GM18870 (cell line): Measurements from ENCODE around the gene SMAD6.

ENCODE experiments used
- ATAC-seq: cut with Tn5 transposase; IDR thresholded peaks from one replicate; pipeline ENCODE4 v1.9.1; 2021; ENCODE audit warnings: moderate library complexity; ENCODE audit not compliant: unreplicated experiment

SMAD6 gene

GRCh38 chr15:66738595-66738994 lies 36.6 kb downstream of the SMAD6 start:
- ATAC-seq, result no peak

GRCh38 chr15:66739287-66739686 lies 37.3 kb downstream of the SMAD6 start:
- no peak for ATAC-seq

- ATAC-seq, result no peak
Measured at GRCh38 chr15:66740802-66741201, 38.8 kb downstream of the SMAD6 start.

DNA sequence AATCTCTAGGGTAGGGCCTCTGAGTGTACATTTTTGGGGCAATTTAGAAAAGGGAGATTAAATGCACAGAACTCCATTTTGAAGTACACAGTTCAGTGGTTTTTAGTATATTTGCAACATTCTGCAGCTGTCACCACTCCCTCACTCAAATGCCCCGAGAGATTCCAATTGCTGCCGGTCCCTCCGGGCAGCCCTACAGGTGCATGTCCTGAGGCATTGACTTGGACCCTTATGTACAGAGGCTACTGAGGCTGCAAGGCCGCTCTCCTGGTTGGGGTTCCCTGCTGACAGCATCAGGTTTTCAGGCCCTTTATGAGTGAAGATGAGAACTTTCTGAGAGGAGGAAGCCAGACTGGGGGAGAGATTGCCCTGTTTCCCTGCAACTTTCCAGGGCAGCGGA lies 39.6 kb downstream of the SMAD6 start:
- ATAC-seq, result no peak

DNA sequence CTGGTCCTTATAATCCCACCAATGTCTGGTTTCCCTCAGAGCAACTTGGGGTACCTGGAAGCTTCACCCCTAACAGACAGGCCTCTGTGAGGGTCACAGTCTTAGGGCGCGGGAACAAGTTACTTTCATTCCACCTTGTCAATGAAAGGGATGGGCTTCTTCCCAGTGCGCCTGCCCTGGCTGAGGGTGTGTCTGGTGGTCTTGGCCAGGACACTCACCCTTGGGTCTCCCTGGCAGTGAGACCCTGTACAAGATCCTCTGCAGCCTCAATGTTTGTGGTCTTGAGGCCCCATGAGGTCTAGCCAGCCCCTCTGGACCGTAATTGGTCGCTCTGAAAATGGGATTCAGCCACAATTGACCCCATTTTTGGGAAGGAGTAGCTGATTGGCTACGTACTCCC lies 40.2 kb downstream of the SMAD6 start:
- ATAC-seq, result no peak

GRCh38 chr15:66743204-66743603 lies 41.2 kb downstream of the SMAD6 start:
- no peak for ATAC-seq

DNA sequence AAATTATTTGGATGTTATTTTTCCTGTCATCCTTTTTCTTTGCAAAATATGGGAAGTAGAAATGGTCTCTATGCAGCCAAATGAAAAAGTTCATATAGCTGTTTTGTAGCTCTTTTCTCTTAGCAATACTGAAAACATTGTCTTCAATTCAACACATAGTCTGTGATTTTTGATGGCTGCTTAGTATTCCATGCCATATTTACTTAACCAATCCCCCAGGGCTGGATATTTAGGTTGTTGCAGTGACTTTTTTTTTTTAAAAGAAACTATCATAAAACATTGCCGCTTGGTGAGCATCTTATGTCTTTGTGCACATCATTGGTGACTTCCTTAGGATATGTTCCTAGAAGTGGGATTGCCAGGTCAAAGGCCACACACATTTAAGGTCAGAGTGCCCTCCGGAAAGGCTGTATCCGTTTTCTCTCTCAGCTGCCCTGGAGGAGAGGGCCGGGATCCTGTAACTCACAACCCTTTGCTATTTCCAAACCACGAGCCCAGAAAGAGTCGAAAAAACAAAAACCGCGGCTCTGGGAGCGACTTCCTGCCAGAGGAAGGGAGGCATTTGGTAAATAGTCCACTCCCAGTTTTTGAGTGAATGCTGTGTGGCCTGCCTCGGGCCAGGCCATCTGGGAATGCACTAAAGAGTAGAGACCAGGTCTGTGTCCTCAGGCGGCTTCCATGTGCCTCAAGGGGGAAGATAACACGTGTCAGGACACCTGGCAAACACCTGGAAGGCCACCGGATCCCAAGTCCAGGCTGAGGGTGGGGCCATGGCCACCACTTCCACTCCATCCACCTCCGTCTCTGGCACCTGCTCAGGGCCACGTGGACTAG lies 41.9 kb downstream of the SMAD6 start:
- ATAC-seq, result no peak

DNA sequence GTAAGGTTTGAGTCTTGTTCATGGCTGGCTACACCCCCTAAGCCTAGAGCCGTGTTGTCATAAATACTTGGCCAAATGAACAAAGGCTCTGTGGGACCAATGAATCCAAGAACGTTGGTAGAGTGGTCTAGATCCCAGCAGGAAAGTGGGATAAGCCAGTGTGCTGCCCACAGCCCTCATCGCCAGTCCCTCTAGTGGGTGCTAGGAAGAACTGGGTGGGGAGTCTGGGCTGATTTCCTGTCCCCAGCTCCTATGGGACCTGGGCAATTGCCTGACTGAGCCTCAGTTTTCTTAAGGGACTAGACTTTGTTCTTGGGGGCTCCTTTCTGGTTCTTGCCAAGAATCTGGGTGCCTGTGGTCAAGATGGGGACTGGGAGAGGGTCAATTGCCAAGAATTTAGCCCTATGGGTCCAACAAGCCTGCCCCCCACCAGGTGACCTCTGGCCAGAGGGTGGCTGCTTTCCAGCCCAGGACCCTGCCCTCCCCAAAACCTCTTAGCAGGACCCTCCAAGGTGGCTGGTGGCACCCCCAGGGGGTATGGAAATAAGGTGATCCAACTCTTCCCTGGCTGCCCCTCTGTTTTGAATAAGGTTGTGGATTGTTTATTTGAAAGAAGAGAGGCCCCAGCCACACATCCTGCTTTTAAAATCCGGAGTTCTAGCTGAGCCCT lies 42.7 kb downstream of the SMAD6 start:
- no peak for ATAC-seq

DNA sequence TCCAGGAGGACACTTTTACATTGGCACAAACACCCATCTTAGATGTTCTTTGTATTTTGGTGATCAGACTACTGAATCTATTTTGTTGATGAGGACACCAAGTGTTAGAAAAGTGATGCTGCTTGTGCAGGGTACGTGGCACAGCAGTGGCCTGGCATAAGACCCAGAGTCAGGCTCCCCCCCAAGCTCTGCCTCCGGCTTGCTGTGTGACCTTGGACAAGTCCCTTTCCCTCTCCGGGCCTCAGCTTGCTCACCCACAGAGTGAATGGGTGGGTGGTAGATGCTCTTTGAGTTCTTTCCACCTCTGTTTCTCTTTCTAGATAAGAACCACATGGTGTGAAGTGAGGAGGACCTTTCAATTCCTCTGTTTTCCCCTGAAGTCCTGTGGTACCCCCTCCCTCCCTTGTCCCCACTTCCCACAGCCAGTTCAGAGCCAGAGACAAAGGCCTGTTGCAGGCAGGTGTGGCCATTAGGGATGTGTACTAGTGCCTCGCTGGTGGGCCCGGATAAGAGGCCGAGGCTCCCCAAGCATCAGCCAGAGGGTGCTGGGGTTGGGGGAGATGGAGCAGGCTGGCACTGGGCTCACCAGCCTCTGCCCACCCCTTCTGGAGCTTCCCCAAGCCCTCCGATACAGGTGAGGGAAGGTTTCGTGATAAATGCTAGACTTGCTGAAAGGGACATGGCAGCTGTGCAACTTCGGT lies 43.6 kb downstream of the SMAD6 start:
- no peak for ATAC-seq

DNA sequence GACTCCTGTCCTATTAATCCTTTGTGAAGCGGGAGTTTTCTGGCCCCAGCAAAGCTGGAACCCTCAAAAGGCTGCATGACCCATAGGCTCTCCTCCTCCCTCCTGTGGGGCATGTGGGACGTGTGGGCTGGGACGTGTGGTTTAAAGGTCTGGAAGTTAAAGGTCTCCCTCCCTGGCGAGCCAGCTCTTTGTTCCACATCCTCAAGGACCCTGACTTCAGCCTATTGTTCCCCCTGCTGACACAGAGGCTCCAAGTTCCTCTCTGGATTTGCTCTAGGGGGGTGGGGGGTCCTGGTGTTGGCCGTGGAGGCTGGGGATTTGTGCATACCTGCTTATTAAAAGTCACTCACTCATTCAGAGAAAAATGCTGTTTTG lies 44.2 kb downstream of the SMAD6 start:
- ATAC-seq, result no peak

- ATAC-seq, result no peak
Measured at GRCh38 chr15:66747223-66747622, 45.2 kb downstream of the SMAD6 start.

DNA sequence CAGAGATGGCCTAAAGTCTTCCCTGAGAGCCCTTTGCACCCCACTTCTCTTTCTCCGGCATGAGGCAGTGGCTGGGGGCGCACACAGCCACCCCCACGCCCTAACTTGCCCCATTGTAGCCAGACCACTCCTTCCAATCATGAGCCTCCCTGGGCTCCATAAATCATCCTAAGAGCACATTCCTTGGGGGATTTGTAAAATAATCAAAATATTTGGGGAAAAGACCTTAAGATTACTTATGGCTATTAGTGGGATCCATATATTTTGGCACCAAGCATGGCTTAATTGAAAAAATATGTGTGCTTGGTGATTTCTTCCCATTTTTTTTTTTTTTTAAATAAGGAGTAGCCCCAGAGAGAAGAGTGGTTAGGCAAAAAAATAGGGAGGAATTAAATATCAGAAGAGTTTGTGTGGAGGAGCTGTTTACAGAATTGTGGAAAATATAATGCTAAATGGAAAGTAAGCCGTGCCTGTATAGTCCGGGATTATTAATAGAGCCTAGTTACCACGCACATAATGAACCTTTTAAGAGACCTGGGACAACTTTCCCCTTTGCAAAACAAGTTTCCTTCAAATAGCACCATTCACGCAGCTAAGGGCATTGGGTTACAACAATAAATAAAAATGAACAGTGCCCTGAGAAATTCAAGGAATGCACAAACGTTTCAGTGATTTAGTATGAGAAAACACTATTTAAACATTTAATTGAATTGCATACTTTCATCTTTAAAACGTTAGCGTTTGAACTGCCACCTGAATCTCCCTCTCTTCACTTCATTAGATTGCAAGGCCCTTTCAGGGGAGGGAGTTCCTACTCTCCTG lies 46.1 kb downstream of the SMAD6 start:
- ATAC-seq, result no peak

- no peak for ATAC-seq
Measured at GRCh38 chr15:66748708-66749035, 46.6 kb downstream of the SMAD6 start.

DNA sequence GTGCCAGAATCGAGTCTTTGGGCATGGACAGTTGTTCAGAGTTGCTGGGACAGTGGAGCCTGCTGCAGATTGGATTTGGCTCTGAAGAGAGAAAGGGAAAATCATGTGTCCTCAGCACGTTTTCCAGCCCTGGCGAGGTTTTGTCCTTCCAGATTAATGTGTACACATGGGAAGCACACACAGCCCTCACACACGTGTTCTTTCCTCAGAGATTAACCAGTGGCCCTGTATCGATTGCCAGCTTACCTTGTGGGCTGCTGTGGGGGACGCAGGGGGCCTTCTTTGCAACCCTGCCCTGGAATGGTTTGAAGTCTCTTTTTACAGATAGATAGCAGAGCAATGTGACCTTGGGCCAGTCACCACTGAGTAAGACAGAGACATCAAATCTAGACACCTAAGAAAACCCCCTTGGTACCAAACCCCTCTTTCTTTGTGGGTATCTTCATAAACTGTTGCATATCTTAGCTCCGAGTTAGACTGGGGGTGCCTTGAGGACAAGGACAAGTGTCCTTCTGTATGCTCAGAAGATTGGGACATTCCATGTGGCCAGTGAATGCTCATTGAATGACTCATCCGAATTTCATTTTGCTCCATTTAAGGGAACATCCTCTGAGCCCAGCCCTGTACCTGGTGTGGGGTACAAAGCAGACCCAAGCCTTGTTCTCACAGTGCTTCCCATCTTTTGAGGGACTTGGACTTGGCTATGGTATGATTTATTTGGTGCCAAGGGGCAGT lies 48.0 kb downstream of the SMAD6 start:
- no peak for ATAC-seq

DNA sequence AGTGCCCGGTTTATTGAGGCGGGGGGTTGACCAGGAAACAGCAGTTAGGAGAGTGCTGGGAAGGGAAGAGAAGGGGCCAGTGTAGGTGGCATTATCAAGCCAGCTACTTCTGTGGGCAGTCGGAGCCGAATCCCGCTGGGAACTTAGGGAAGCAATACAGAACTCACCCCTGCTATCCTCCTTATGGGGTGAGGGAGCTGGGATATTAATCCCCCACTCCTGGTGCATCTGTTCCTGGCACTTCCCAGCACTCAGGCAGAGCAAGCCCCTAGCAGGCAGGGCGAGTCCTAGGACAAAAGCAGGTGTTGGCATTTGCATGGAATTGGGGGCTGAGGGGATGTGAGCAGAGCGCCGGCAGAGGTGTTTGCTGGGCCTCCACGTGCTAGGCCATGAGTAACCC lies 48.6 kb downstream of the SMAD6 start:
- ATAC-seq, result no peak

- ATAC-seq, result no peak
Measured at GRCh38 chr15:66751579-66751978, 49.5 kb downstream of the SMAD6 start.

DNA sequence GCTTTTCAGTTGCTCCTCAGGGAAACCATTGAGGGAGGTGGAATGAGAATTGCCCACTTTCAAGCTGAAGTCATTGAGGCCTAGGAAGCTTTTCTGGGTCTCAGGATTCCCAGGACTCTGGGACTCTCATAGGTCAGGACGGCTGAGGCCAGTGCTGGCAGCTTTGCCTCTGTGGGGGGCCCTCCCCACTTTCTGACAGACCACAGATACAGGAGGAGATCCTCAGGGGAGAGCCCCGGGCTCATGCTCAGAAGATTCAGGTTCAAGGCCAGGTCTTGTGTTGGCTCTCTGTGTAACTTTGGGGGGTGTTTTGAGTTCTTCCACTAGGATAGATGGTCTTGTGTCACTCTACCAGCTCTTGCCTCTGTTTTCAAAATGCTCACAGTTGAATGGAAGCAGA lies 50.0 kb downstream of the SMAD6 start:
- no peak for ATAC-seq

GRCh38 chr15:66753687-66754377 lies 51.8 kb downstream of the SMAD6 start:
- ATAC-seq, result no peak

- ATAC-seq, result no peak
Measured at GRCh38 chr15:66754789-66755188, 52.8 kb downstream of the SMAD6 start.
